Measurements from ENCODE around the gene KSR2.
"Not testable (repeated sequence)": the region's sequence is repeated elsewhere in the genome, so short reads cannot be mapped to it uniquely, and the experiment has no call there.

Gene KSR2

GRCh38 chr12:117857632-117858612 lies 110.9 kb downstream of the KSR2 start:
- no peak for FAIRE-seq
- DNase-seq (ENCODE audit: insufficient read length, low spot score): peak; percentile 47
- peak; percentile 45 for TF ChIP-seq CTCF (IDR thresholded peaks at IDR 0.05; ENCODE audit: insufficient read depth, missing control alignments)

- DNase-seq (ENCODE audit: insufficient read length, low spot score); FAIRE-seq: not testable (repeated sequence)
Observed at GRCh38 chr12:117857139-117857538, 111.7 kb downstream of the KSR2 start.

GRCh38 chr12:117855165-117855564 lies 113.6 kb downstream of the KSR2 start:
- DNase-seq (ENCODE audit: insufficient read length, low spot score) (no peak), FAIRE-seq (no peak)
- TF ChIP-seq CTCF (IDR thresholded peaks at IDR 0.05; ENCODE audit: insufficient read depth, missing control alignments): no peak

- peak; percentile 75 for FAIRE-seq
- no peak for DNase-seq (ENCODE audit: insufficient read length, low spot score)
- peak; percentile 66 for TF ChIP-seq CTCF (IDR thresholded peaks at IDR 0.05; ENCODE audit: insufficient read depth, missing control alignments)
Observed at GRCh38 chr12:117854339-117855012, 114.3 kb downstream of the KSR2 start.

GRCh38 chr12:117853600-117853999 lies 115.2 kb downstream of the KSR2 start:
- FAIRE-seq: no peak
- DNase-seq (ENCODE audit: insufficient read length, low spot score): no peak
- TF ChIP-seq CTCF (IDR thresholded peaks at IDR 0.05; ENCODE audit: insufficient read depth, missing control alignments): no peak

GRCh38 chr12:117850048-117850447 lies 118.7 kb downstream of the KSR2 start:
- peak; percentile 29 for FAIRE-seq
- no peak for DNase-seq (ENCODE audit: insufficient read length, low spot score)
- peak; percentile 69 for TF ChIP-seq CTCF (IDR thresholded peaks at IDR 0.05; ENCODE audit: insufficient read depth, missing control alignments)

- DNase-seq (ENCODE audit: insufficient read length, low spot score) (peak; percentile 71), FAIRE-seq (no peak)
- TF ChIP-seq CTCF (IDR thresholded peaks at IDR 0.05; ENCODE audit: insufficient read depth, missing control alignments): no peak
Observed at GRCh38 chr12:117847371-117847770, 121.4 kb downstream of the KSR2 start.

All from D721Med (cell line).